HG03175 (cell line): ENCODE data around the gene UBL7.

Experiments
- ATAC-seq: cut with Tn5 transposase; IDR thresholded peaks from one replicate; pipeline ENCODE4 v1.9.1; 2021; ENCODE audit warnings: mild to moderate bottlenecking, moderate library complexity; ENCODE audit not compliant: unreplicated experiment

UBL7 gene

GRCh38 chr15:74410502-74410901 lies 50.5 kb downstream of the UBL7 start:
- no peak for ATAC-seq

GRCh38 chr15:74409225-74409624 lies 51.7 kb downstream of the UBL7 start:
- no peak for ATAC-seq

- ATAC-seq: no peak
These were observed 52.1 kb downstream of the UBL7 start for GRCh38 chr15:74408815-74409214.

GRCh38 chr15:74408385-74408784 lies 52.6 kb downstream of the UBL7 start:
- ATAC-seq: no peak

GRCh38 chr15:74406992-74407705 lies 53.8 kb downstream of the UBL7 start:
- ATAC-seq: no peak

GRCh38 chr15:74406517-74406916 lies 54.4 kb downstream of the UBL7 start:
- no peak for ATAC-seq

GRCh38 chr15:74405823-74406222 lies 55.1 kb downstream of the UBL7 start:
- no peak for ATAC-seq

- peak; percentile 39 for ATAC-seq
These were observed 56.9 kb downstream of the UBL7 start for GRCh38 chr15:74403991-74404563.

GRCh38 chr15:74403588-74403919 lies 57.4 kb downstream of the UBL7 start:
- peak; percentile 21 for ATAC-seq

GRCh38 chr15:74402873-74403587 lies 57.9 kb downstream of the UBL7 start:
- ATAC-seq: peak; percentile 38

- no peak for ATAC-seq
These were observed 58.6 kb downstream of the UBL7 start for GRCh38 chr15:74402337-74402841.

GRCh38 chr15:74400915-74401757 lies 59.8 kb downstream of the UBL7 start:
- no peak for ATAC-seq

GRCh38 chr15:74400313-74400860 lies 60.6 kb downstream of the UBL7 start:
- ATAC-seq: no peak

GRCh38 chr15:74399511-74400312 lies 61.2 kb downstream of the UBL7 start:
- no peak for ATAC-seq

- ATAC-seq: no peak
These were observed 61.9 kb downstream of the UBL7 start for GRCh38 chr15:74399100-74399499.

GRCh38 chr15:74398183-74398582 lies 62.8 kb downstream of the UBL7 start:
- ATAC-seq: no peak

GRCh38 chr15:74397239-74398068 lies 63.5 kb downstream of the UBL7 start:
- peak; percentile 35 for ATAC-seq

GRCh38 chr15:74396445-74397238 lies 64.3 kb downstream of the UBL7 start:
- ATAC-seq: peak; percentile 25

GRCh38 chr15:74396146-74396438 lies 64.9 kb downstream of the UBL7 start:
- no peak for ATAC-seq
